ENCODE results near the gene SPTBN1. TPM values are rescaled to one million over a fixed set of nuclear protein-coding genes. Genes with fewer than 3 reads are reported as not detected.
"Not testable (repeated sequence)": the region's sequence is repeated elsewhere in the genome, so short reads cannot be mapped to it uniquely, and the experiment has no call there.

The SPTBN1 gene
- total RNA-seq, 6 experiments from 2014 or later = 128 to 169 (median 159) TPM

DNA sequence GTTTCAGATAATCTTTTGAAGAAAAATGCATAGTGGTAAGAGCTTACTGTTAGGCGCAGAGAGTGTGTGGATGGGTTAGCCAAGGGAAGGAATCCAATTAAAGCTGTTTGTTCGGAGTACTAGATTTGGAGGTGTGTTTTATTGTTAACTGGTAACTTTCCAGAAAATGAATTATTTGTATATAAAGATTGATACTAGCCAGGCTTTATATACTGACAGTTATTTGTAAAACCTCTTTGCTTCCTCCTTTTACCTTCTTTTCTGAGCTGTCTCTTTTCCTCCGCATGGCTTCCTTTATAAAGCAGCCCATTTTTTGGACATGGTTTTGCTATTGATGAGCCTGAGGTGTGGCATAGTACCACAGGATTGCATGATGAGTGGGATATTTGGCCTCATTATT lies 25.6 kb downstream of the SPTBN1 start:
- H3K9me3 Mint-ChIP-seq = no peaks in the 10 kb centered on the region
- no peak overlapping the region for H3K4me3 Mint-ChIP-seq
- DNase-seq = no peak
- H3K4me1 Mint-ChIP-seq (ENCODE audit: low read depth) = peaks cover 64% of the 10 kb centered on the region
- peak overlapping the region; percentile 88 for H3K27ac Mint-ChIP-seq
- H3K27me3 Mint-ChIP-seq (ENCODE audit: insufficient read depth) = no peaks in the 10 kb centered on the region; the same call in 1 of the 2 replicates
- H3K36me3 Mint-ChIP-seq (ENCODE audit: low read depth) = peaks cover 6% of the 10 kb centered on the region
- TF ChIP-seq, protein P1, sequence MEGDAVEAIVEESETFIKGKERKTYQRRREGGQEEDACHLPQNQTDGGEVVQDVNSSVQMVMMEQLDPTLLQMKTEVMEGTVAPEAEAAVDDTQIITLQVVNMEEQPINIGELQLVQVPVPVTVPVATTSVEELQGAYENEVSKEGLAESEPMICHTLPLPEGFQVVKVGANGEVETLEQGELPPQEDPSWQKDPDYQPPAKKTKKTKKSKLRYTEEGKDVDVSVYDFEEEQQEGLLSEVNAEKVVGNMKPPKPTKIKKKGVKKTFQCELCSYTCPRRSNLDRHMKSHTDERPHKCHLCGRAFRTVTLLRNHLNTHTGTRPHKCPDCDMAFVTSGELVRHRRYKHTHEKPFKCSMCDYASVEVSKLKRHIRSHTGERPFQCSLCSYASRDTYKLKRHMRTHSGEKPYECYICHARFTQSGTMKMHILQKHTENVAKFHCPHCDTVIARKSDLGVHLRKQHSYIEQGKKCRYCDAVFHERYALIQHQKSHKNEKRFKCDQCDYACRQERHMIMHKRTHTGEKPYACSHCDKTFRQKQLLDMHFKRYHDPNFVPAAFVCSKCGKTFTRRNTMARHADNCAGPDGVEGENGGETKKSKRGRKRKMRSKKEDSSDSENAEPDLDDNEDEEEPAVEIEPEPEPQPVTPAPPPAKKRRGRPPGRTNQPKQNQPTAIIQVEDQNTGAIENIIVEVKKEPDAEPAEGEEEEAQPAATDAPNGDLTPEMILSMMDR (IDR thresholded peaks at IDR 0.05) = no peak

DNA sequence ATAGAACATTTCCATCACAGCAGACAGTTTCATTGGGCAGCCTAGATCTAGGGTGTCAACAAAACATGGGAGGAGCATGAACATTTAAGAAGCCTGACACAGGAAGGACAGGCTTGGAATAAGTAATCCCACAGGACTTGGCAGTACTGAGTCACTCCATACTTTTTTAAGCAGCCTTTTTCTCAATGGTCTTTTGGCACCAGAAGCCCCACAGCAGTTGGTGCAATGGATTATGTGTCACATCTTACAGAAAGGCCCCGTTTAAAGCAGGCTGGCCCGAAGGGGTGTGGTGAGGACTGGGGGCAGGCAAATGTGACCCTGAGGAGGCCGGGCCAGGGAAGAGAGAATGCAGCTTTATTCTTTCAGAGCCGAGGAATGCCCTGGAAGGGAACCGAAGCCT lies 26.6 kb downstream of the SPTBN1 start:
- peak; percentile 92 for DNase-seq
- Mint-ChIP-seq H3K9me3 (no peaks in the 10 kb centered on the region), H3K27ac (peak overlapping the region; percentile 88), H3K27me3 (ENCODE audit: insufficient read depth) (no peaks in the 10 kb centered on the region; the same call in 1 of the 2 replicates), H3K4me3 (peak overlapping the region; percentile 80), H3K36me3 (ENCODE audit: low read depth) (peaks cover 6% of the 10 kb centered on the region), H3K4me1 (ENCODE audit: low read depth) (peaks cover 57% of the 10 kb centered on the region)
- TF ChIP-seq, protein P1 (IDR thresholded peaks at IDR 0.05) = no peak

DNA sequence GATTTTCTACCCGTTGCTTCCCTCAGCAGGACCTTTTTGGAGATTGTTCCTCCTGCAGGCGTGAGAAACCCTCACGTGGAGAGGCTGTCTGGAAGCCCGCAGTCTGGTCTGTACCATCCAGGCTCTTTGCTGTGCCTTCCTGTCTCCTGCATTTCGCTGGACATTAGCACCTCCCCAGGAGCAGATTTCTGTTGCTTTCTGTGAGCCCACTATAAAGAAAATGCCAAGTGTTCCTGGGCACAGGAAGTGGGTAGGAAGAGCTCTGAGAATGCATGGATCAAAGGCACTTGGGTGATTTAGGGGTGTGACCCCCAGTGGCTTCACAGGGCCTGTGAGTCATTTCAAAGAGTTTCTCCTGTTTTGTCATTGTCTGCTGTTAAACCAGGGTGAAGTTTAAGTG lies 27.3 kb downstream of the SPTBN1 start:
- peak overlapping the region; percentile 80 for H3K4me3 Mint-ChIP-seq
- no peaks in the 10 kb centered on the region; the same call in 1 of the 2 replicates for H3K27me3 Mint-ChIP-seq (ENCODE audit: insufficient read depth)
- H3K9me3 Mint-ChIP-seq = no peaks in the 10 kb centered on the region
- peaks cover 6% of the 10 kb centered on the region for H3K36me3 Mint-ChIP-seq (ENCODE audit: low read depth)
- TF ChIP-seq, protein P1 (IDR thresholded peaks at IDR 0.05) = no peak
- peak; percentile 58 for DNase-seq
- peak overlapping the region; percentile 88 for H3K27ac Mint-ChIP-seq
- H3K4me1 Mint-ChIP-seq (ENCODE audit: low read depth) = peaks cover 57% of the 10 kb centered on the region

DNA sequence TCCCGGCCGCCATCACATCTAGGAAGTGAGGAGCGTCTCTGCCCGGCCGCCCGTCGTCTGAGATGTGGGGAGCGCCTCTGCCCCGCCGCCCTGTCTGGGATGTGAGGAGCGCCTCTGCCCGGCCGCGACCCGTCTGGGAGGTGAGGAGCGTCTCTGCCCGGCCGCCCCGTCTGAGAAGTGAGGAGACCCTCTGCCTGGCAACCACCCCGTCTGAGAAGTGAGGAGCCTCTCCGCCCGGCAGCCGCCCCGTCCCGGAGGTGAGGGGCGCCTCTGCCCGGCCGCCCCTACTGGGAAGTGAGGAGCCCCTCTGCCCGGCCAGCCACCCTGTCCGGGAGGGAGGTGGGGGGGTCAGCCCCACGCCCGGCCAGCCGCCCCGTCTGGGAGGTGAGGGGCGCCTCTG lies 29.6 kb downstream of the SPTBN1 start:
- not testable (repeated sequence) for H3K27me3 Mint-ChIP-seq (ENCODE audit: insufficient read depth); H3K36me3 Mint-ChIP-seq (ENCODE audit: low read depth); H3K4me3 Mint-ChIP-seq; H3K27ac Mint-ChIP-seq; H3K9me3 Mint-ChIP-seq; DNase-seq
- peaks cover 55% of the 10 kb centered on the region for H3K4me1 Mint-ChIP-seq (ENCODE audit: low read depth)

DNA sequence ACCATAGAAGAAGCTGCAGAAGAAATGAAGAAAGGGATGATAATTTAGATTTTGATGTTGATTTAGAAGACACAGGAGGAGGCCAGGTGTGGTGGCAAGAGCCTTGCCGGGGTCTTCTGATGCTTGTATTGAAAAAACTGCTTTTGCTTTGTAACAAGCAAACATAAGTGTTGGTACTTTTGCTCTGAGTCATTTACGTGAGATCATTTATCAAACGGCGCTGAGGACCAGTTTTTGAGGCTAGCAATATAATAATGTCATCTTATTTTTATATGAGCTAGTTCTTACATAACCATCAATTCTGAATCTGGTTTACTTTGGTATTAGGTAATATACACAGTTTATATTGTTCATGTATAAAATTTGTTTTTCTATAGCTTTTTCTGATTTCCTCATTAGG lies 30.6 kb downstream of the SPTBN1 start:
- H3K4me3 Mint-ChIP-seq = no peak overlapping the region
- H3K27ac Mint-ChIP-seq = no peak overlapping the region
- DNase-seq = no peak
- H3K27me3 Mint-ChIP-seq (ENCODE audit: insufficient read depth) = no peaks in the 10 kb centered on the region
- H3K4me1 Mint-ChIP-seq (ENCODE audit: low read depth) = peaks cover 48% of the 10 kb centered on the region
- H3K9me3 Mint-ChIP-seq = no peaks in the 10 kb centered on the region
- TF ChIP-seq, protein P1 (IDR thresholded peaks at IDR 0.05) = no peak
- H3K36me3 Mint-ChIP-seq (ENCODE audit: low read depth) = peaks cover 6% of the 10 kb centered on the region

DNA sequence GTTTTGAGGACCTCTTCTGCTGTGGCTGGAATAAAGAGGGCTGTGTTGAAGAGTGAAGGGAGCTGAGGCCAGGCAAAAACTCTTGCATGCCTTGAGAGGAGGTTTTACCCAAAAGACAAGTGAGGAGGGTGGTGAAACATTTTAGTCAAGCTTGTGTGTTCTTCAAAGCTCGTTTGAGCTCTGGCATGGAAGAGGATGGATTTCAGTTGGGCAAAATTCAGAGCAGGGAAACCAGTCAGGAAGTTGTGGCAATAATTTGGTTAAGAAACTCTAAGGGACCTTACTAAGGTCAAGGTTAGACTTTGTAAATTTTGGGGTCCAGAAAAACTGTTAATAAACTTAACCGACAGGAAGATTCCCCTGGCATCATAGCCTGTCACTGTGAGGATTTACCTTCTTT lies 34.7 kb downstream of the SPTBN1 start:
- H3K9me3 Mint-ChIP-seq = no peaks in the 10 kb centered on the region
- peaks cover 2% of the 10 kb centered on the region; the same call in 1 of the 2 replicates for H3K27me3 Mint-ChIP-seq (ENCODE audit: insufficient read depth)
- peak overlapping the region; percentile 28; the same call in 1 of the 2 replicates for H3K27ac Mint-ChIP-seq
- H3K36me3 Mint-ChIP-seq (ENCODE audit: low read depth) = no peaks in the 10 kb centered on the region
- DNase-seq = no peak
- peaks cover 33% of the 10 kb centered on the region for H3K4me1 Mint-ChIP-seq (ENCODE audit: low read depth)
- TF ChIP-seq, protein P1 (IDR thresholded peaks at IDR 0.05) = no peak
- no peak overlapping the region for H3K4me3 Mint-ChIP-seq
